ENCODE data around the gene NDUFB10. TPM values are rescaled to one million over a fixed set of nuclear protein-coding genes. Genes with fewer than 3 reads are reported as not detected.
A peak's percentile ranks its signal among the peaks of the same experiment; 100 is the strongest.

The NDUFB10 gene
- polyA plus RNA-seq, 1 donor (not counting 4 experiments of a cell fraction or from before 2014, with no cell fraction given): 107 TPM

GRCh38 chr16:1922357-1922756, 37.0 kb upstream of the NDUFB10 start:
- no peak for DNase-seq (ENCODE audit: low read depth, low spot score)

GRCh38 chr16:1923299-1924034, 35.9 kb upstream of the NDUFB10 start:
- FAIRE-seq (no peak), DNase-seq (ENCODE audit: low read depth, low spot score) (no peak)
- Histone ChIP-seq H3K9me3 (ENCODE audit: control insufficient read depth, low read depth, low read length) (no peaks in the 10 kb centered on the region), H3K9me1 (ENCODE audit: control insufficient read depth, extremely low read depth, insufficient read depth, low read length) (no peaks in the 10 kb centered on the region), H3K4me1 (ENCODE audit: control insufficient read depth, extremely low read depth, insufficient read depth, low read length) (no peaks in the 10 kb centered on the region), H2AFZ (ENCODE audit: control insufficient read depth, low read length) (no peak overlapping the region), H3K27ac (ENCODE audit: control insufficient read depth, insufficient read depth, low read length) (no peak overlapping the region), H3K79me2 (ENCODE audit: control insufficient read depth, insufficient read depth, low read length) (no peaks in the 10 kb centered on the region), H3K4me2 (ENCODE audit: control insufficient read depth, extremely low read depth, insufficient read depth, low read depth, low read length) (no peak overlapping the region), H3K36me3 (ENCODE audit: control insufficient read depth in 2 of 2, extremely low read depth in 1 of 2, insufficient read depth in 2 of 2, low read length in 2 of 2) (no peaks in the 10 kb centered on the region), H3K9ac (ENCODE audit: control insufficient read depth, extremely low read depth, insufficient read depth, low read length) (no peak overlapping the region), H3K27me3 (ENCODE audit: control insufficient read depth, extremely low read depth, insufficient read depth, low read length) (peaks cover 45% of the 10 kb centered on the region), H4K20me1 (ENCODE audit: control insufficient read depth, extremely low read depth, insufficient read depth, low read length) (no peaks in the 10 kb centered on the region), H3K4me3 (ENCODE audit: control insufficient read depth in 2 of 3, extremely low read depth in 1 of 3, insufficient read depth in 2 of 3, low read depth in 1 of 3, low read length in 3 of 3) (no peak overlapping the region)
- dilution Hi-C loops (cut with MboI; ENCODE audit: extremely low pct_ligation_motif_present, low sequenced_read_pairs): no loop called here
- TF ChIP-seq EZH2 (IDR thresholded peaks at IDR 0.05; ENCODE audit: low read length): no peak
- peak in 2 of 3 experiments; percentile 14 to 15 for TF ChIP-seq CTCF (optimal IDR thresholded peaks at IDR 0.05 in 1 of 3, IDR thresholded peaks at IDR 0.05 in 1 of 3, conservative IDR thresholded peaks at IDR 0.05 in 1 of 3; ENCODE audit: extremely low read depth in 1 of 3, insufficient read depth in 2 of 3, low read length in 3 of 3)

More at GRCh38 chr16:1922357-1922756, 37.0 kb upstream of the NDUFB10 start:
- Histone ChIP-seq H3K27ac (ENCODE audit: control insufficient read depth, insufficient read depth, low read length) (no peak overlapping the region), H3K36me3 (ENCODE audit: control insufficient read depth in 2 of 2, extremely low read depth in 1 of 2, insufficient read depth in 2 of 2, low read length in 2 of 2) (no peaks in the 10 kb centered on the region), H3K4me1 (ENCODE audit: control insufficient read depth, extremely low read depth, insufficient read depth, low read length) (no peaks in the 10 kb centered on the region), H3K9me3 (ENCODE audit: control insufficient read depth, low read depth, low read length) (no peaks in the 10 kb centered on the region), H3K79me2 (ENCODE audit: control insufficient read depth, insufficient read depth, low read length) (no peaks in the 10 kb centered on the region), H3K4me2 (ENCODE audit: control insufficient read depth, extremely low read depth, insufficient read depth, low read depth, low read length) (no peak overlapping the region), H2AFZ (ENCODE audit: control insufficient read depth, low read length) (no peak overlapping the region), H3K9ac (ENCODE audit: control insufficient read depth, extremely low read depth, insufficient read depth, low read length) (no peak overlapping the region), H3K4me3 (ENCODE audit: control insufficient read depth in 2 of 3, extremely low read depth in 1 of 3, insufficient read depth in 2 of 3, low read depth in 1 of 3, low read length in 3 of 3) (no peak overlapping the region), H4K20me1 (ENCODE audit: control insufficient read depth, extremely low read depth, insufficient read depth, low read length) (no peaks in the 10 kb centered on the region), H3K27me3 (ENCODE audit: control insufficient read depth, extremely low read depth, insufficient read depth, low read length) (peaks cover 53% of the 10 kb centered on the region), H3K9me1 (ENCODE audit: control insufficient read depth, extremely low read depth, insufficient read depth, low read length) (no peaks in the 10 kb centered on the region)
- no peak for TF ChIP-seq CTCF (optimal IDR thresholded peaks at IDR 0.05 in 1 of 3, IDR thresholded peaks at IDR 0.05 in 1 of 3, conservative IDR thresholded peaks at IDR 0.05 in 1 of 3; ENCODE audit: extremely low read depth in 1 of 3, insufficient read depth in 2 of 3, low read length in 3 of 3)
- no peak for TF ChIP-seq EZH2 (IDR thresholded peaks at IDR 0.05; ENCODE audit: low read length)
- dilution Hi-C loops (cut with MboI; ENCODE audit: extremely low pct_ligation_motif_present, low sequenced_read_pairs): no loop called here
- no peak for FAIRE-seq
